WTC11 (cell line): ENCODE measurements around the gene SHISAL1. TPM values are rescaled to one million over a fixed set of nuclear protein-coding genes. Genes with fewer than 3 reads are reported as not detected.
A peak's percentile ranks its signal among the peaks of the same experiment; 100 is the strongest.

Experiments used
- ATAC-seq: fragments of 200-7000 bp; cut with Tn5 transposase; 2 replicates; pipeline ENCODE4 v1.10.0; 2021; ENCODE audit warnings: mild to moderate bottlenecking, moderate library complexity
- CTCF ChIA-PET: fragments of 300-600 bp; sonication (Branson Sonifier 250); formaldehyde crosslinking; loops from one replicate; lab custom pipeline; 2021; ENCODE audit warnings: antibody characterized with exemption; lab: Charles Lee
- POLR2A ChIA-PET: fragments of 350-600 bp; sonication (Branson Sonifier 250); formaldehyde crosslinking; loops from one replicate; lab custom pipeline; 2021; ENCODE audit warnings: antibody characterized with exemption; lab: Charles Lee
- DNase-seq: peaks from one replicate; pipeline ENCODE4 v3.0.0; 2021; ENCODE audit warnings: low spot score
- H3K27ac Mint-ChIP-seq: 2 replicates; pipeline ENCODE4 v1.8.0; 2021; ENCODE audit warnings: mixed read lengths
- H3K27me3 Mint-ChIP-seq: 2 replicates; pipeline ENCODE4 v1.8.0; 2021; ENCODE audit warnings: low read depth, mild to moderate bottlenecking, moderate library complexity, mixed read lengths
- H3K36me3 Mint-ChIP-seq: 2 replicates; pipeline ENCODE4 v1.8.0; 2021; ENCODE audit warnings: mixed read lengths
- H3K4me1 Mint-ChIP-seq: 2 replicates; pipeline ENCODE4 v1.8.0; 2022; ENCODE audit warnings: mixed read lengths
- H3K4me3 Mint-ChIP-seq: 2 replicates; pipeline ENCODE4 v1.8.0; 2021; ENCODE audit warnings: mild to moderate bottlenecking, moderate library complexity, mixed read lengths
- H3K9me3 Mint-ChIP-seq: 2 replicates; pipeline ENCODE4 v1.8.0; 2021; ENCODE audit warnings: mixed read lengths
- E2F4 ChIP-seq: sonication (generic); formaldehyde crosslinking; IDR thresholded peaks from 2 replicates; pipeline ENCODE4 v1.8.1; 2022; ENCODE audit warnings: low read depth, mild to moderate bottlenecking, moderate library complexity, missing genetic modification reagents, borderline replicate concordance
- ELF4 ChIP-seq: sonication (generic); formaldehyde crosslinking; IDR thresholded peaks from 2 replicates; pipeline ENCODE4 v1.8.1; 2022; ENCODE audit warnings: low read depth, mild to moderate bottlenecking, moderate library complexity, missing genetic modification reagents
- ESRRA ChIP-seq: sonication (generic); formaldehyde crosslinking; IDR thresholded peaks from 2 replicates; pipeline ENCODE4 v1.8.1; 2022; ENCODE audit warnings: mild to moderate bottlenecking, missing genetic modification reagents, borderline replicate concordance
- FOXJ3 ChIP-seq: sonication (generic); formaldehyde crosslinking; IDR thresholded peaks from 2 replicates; pipeline ENCODE4 v1.9.0; 2021; ENCODE audit warnings: missing genetic modification reagents, mild to moderate bottlenecking, borderline replicate concordance
- FOXP1 ChIP-seq: sonication (generic); formaldehyde crosslinking; IDR thresholded peaks from 2 replicates; pipeline ENCODE4 v1.8.0; 2022; ENCODE audit warnings: missing genetic modification reagents, mild to moderate bottlenecking, moderate library complexity, borderline replicate concordance
- JAZF1 ChIP-seq: fragments of 250-450 bp; sonication (Bioruptor Pico); IDR thresholded peaks from 2 replicates; pipeline ENCODE4 v1.9.0; 2021; ENCODE audit warnings: moderate library complexity, mild to moderate bottlenecking, inconsistent platforms
- RELA ChIP-seq: sonication (generic); formaldehyde crosslinking; IDR thresholded peaks from 2 replicates; pipeline ENCODE4 v1.8.1; 2022; ENCODE audit warnings: missing genetic modification reagents, mild to moderate bottlenecking, borderline replicate concordance
- RORB ChIP-seq: fragments of 250-450 bp; sonication (Bioruptor Pico); IDR thresholded peaks from 2 replicates; pipeline ENCODE4 v1.9.0; 2021; ENCODE audit warnings: mild to moderate bottlenecking
- TP53 ChIP-seq: sonication (generic); formaldehyde crosslinking; IDR thresholded peaks from 2 replicates; pipeline ENCODE4 v1.8.1; 2023; ENCODE audit warnings: mild to moderate bottlenecking, missing genetic modification reagents
- ZNF232 ChIP-seq: sonication (generic); formaldehyde crosslinking; IDR thresholded peaks from 2 replicates; pipeline ENCODE4 v1.8.0; 2022; ENCODE audit warnings: mild to moderate bottlenecking, missing genetic modification reagents
- ZNF281 ChIP-seq: sonication (generic); formaldehyde crosslinking; IDR thresholded peaks from 2 replicates; pipeline ENCODE4 v1.8.0; 2023; ENCODE audit warnings: mild to moderate bottlenecking, missing genetic modification reagents
- ZNF423 ChIP-seq: fragments of 250-450 bp; sonication (Bioruptor Pico); IDR thresholded peaks from 2 replicates; pipeline ENCODE4 v2.1.2; 2022; ENCODE audit warnings: mild to moderate bottlenecking, moderate library complexity
- total RNA-seq: library from RNA; stranded (reverse); gene quantifications from 3 replicates; pipeline ENCODE4 v1.2.3, GENCODE V29; 2021
- TF ChIP-seq, protein P1 (sequence below): sonication (generic); formaldehyde crosslinking; IDR thresholded peaks from 2 replicates; pipeline ENCODE4 v1.8.1; 2023; ENCODE audit warnings: mild to moderate bottlenecking, moderate library complexity, missing genetic modification reagents
- TF ChIP-seq, protein P2 (sequence below): sonication (generic); formaldehyde crosslinking; conservative IDR thresholded peaks from 2 replicates; pipeline ENCODE4 v1.8.1; 2023; ENCODE audit warnings: mild to moderate bottlenecking, low read depth, missing genetic modification reagents, moderate library complexity
- TF ChIP-seq, protein P3 (sequence below): sonication (generic); formaldehyde crosslinking; IDR thresholded peaks from 2 replicates; pipeline ENCODE4 v1.8.0; 2022; ENCODE audit warnings: mild to moderate bottlenecking, missing genetic modification reagents
- TF ChIP-seq, protein P4 (sequence below): sonication (generic); formaldehyde crosslinking; IDR thresholded peaks from 2 replicates; pipeline ENCODE4 v1.8.1; 2023; ENCODE audit warnings: mild to moderate bottlenecking, missing genetic modification reagents, moderate library complexity

Gene SHISAL1
- total RNA-seq, 1 experiment from 2014 or later: 2.7 TPM

- TF ChIP-seq, protein P1, sequence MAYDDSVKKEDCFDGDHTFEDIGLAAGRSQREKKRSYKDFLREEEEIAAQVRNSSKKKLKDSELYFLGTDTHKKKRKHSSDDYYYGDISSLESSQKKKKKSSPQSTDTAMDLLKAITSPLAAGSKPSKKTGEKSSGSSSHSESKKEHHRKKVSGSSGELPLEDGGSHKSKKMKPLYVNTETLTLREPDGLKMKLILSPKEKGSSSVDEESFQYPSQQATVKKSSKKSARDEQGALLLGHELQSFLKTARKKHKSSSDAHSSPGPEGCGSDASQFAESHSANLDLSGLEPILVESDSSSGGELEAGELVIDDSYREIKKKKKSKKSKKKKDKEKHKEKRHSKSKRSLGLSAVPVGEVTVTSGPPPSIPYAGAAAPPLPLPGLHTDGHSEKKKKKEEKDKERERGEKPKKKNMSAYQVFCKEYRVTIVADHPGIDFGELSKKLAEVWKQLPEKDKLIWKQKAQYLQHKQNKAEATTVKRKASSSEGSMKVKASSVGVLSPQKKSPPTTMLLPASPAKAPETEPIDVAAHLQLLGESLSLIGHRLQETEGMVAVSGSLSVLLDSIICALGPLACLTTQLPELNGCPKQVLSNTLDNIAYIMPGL (CRISPR knock-in tag): no peak
- TF ChIP-seq ELF4 (CRISPR knock-in tag): no peak
- no peak for TF ChIP-seq TP53 (CRISPR knock-in tag)
These were observed 106.5 kb downstream of the SHISAL1 start (continued) for GRCh38 chr22:44206330-44206645.

DNA sequence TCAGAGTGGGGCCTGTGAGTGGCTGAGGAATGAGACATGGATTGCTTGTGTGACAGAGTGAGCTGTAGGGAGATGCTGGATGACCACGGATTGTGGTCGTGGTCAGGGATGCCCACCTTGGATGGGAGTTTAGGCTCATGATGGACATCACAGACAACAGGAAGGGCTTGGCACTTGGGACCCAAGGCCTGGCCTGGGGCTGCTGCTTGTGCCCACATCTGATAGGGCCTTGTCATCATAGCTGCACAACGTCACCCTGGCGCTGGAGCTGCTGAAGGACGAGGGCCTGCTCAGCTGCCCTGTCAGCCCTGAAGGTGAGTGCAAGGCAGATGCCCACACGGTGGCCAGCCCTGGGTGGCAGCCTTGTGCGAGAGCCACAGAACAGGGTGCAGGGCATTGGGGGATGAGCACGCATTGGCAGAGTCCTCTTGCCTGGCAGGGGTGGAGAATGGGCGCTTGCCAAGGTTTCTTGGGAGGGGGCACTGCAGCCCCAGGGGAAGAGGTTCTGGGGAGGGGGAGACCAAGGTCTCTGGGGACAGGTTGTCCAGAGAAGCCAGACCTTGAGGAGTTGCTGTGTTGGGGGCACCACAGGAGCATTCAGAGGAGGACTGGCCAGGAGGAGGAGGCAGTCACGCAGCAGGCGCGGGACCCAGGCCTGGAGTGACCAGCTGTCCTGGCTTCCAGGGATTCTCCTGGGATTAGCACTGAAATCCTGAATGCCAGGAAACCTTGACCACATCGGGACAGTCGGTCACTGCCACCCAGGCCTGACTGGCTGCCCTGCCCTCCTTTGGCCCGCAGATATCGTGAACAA, 107.0 kb downstream of the SHISAL1 start:
- CTCF ChIA-PET: no interaction called here
- Mint-ChIP-seq H3K27ac (no peak overlapping the region; the same call in 1 of the 2 replicates), H3K4me1 (no peaks in the 10 kb centered on the region), H3K4me3 (no peak overlapping the region), H3K27me3 (peaks cover 2% of the 10 kb centered on the region; the same call in 1 of the 2 replicates), H3K9me3 (peaks cover 16% of the 10 kb centered on the region), H3K36me3 (0 out of 2 replicates have a peak, but pooled peaks cover 3% of the 10 kb centered on the region)
- ATAC-seq (no peak), DNase-seq (peak; percentile 6)
- TF ChIP-seq ESRRA (CRISPR knock-in tag) (no peak), RELA (CRISPR knock-in tag) (no peak), JAZF1 (CRISPR knock-in tag) (no peak), RORB (no peak), FOXP1 (CRISPR knock-in tag) (no peak), FOXJ3 (CRISPR knock-in tag) (no peak), E2F4 (CRISPR knock-in tag) (no peak), ZNF232 (no peak), ZNF281 (CRISPR knock-in tag) (no peak), ZNF423 (CRISPR knock-in tag) (no peak)
- TF ChIP-seq, protein P2, sequence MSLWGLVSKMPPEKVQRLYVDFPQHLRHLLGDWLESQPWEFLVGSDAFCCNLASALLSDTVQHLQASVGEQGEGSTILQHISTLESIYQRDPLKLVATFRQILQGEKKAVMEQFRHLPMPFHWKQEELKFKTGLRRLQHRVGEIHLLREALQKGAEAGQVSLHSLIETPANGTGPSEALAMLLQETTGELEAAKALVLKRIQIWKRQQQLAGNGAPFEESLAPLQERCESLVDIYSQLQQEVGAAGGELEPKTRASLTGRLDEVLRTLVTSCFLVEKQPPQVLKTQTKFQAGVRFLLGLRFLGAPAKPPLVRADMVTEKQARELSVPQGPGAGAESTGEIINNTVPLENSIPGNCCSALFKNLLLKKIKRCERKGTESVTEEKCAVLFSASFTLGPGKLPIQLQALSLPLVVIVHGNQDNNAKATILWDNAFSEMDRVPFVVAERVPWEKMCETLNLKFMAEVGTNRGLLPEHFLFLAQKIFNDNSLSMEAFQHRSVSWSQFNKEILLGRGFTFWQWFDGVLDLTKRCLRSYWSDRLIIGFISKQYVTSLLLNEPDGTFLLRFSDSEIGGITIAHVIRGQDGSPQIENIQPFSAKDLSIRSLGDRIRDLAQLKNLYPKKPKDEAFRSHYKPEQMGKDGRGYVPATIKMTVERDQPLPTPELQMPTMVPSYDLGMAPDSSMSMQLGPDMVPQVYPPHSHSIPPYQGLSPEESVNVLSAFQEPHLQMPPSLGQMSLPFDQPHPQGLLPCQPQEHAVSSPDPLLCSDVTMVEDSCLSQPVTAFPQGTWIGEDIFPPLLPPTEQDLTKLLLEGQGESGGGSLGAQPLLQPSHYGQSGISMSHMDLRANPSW (CRISPR knock-in tag): no peak
- TF ChIP-seq, protein P3, sequence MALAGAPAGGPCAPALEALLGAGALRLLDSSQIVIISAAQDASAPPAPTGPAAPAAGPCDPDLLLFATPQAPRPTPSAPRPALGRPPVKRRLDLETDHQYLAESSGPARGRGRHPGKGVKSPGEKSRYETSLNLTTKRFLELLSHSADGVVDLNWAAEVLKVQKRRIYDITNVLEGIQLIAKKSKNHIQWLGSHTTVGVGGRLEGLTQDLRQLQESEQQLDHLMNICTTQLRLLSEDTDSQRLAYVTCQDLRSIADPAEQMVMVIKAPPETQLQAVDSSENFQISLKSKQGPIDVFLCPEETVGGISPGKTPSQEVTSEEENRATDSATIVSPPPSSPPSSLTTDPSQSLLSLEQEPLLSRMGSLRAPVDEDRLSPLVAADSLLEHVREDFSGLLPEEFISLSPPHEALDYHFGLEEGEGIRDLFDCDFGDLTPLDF (CRISPR knock-in tag): no peak
- TF ChIP-seq, protein P4, sequence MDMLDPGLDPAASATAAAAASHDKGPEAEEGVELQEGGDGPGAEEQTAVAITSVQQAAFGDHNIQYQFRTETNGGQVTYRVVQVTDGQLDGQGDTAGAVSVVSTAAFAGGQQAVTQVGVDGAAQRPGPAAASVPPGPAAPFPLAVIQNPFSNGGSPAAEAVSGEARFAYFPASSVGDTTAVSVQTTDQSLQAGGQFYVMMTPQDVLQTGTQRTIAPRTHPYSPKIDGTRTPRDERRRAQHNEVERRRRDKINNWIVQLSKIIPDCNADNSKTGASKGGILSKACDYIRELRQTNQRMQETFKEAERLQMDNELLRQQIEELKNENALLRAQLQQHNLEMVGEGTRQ (CRISPR knock-in tag): no peak
- POLR2A ChIA-PET: no interaction called here
